ENCODE measurements around the gene RXRA.

- TF ChIP-seq CTCF (IDR thresholded peaks at IDR 0.05) (no peak), EZH2 (IDR thresholded peaks at IDR 0.05; ENCODE audit: borderline replicate concordance, insufficient read depth, low read depth, low read length, poor library complexity, severe bottlenecking) (no peak)
Measured at GRCh38 chr9:134386951-134387831, 60.9 kb downstream of the RXRA start.
